Retinal pigment epithelial cell (primary cell): ENCODE data around the gene VOPP1.
"Not testable (repeated sequence)": the region's sequence is repeated elsewhere in the genome, so short reads cannot be mapped to it uniquely, and the experiment has no call there.

Source experiments
- DNase-seq: peaks from one replicate; pipeline ENCODE4 v3.0.0-alpha.2; 2010; ENCODE audit warnings: low read depth
- H3K4me3 ChIP-seq: 2 replicates; pipeline ENCODE4 v1.5.1; 2011; ENCODE audit warnings: mild to moderate bottlenecking, low read length, control low read depth, moderate library complexity
- CTCF ChIP-seq: conservative IDR thresholded peaks from 2 replicates; pipeline ENCODE4 v1.5.1; 2011; ENCODE audit warnings: low read depth, low read length, control low read depth, inconsistent platforms

The VOPP1 gene

GRCh38 chr7:55572378-55573233 lies at the start of gene VOPP1:
Gene VOPP1 (minus strand): TSS chr7:55572502. CDS start chr7:55572324, 178 bp downstream.
- no peak for TF ChIP-seq CTCF
- no peak for DNase-seq
- H3K4me3 ChIP-seq, result peak within 1 kb of the TSS; percentile 80

GRCh38 chr7:55618913-55619312 lies 46.6 kb upstream of the VOPP1 start:
- TF ChIP-seq CTCF, result no peak
- DNase-seq, result no peak
- H3K4me3 ChIP-seq, result no peak overlapping the region

- DNase-seq, H3K4me3 ChIP-seq: not testable (repeated sequence)
Measured at GRCh38 chr7:55614365-55615064, 42.2 kb upstream of the VOPP1 start.

GRCh38 chr7:55609726-55610125 lies 37.4 kb upstream of the VOPP1 start:
- H3K4me3 ChIP-seq, DNase-seq: not testable (repeated sequence)

- DNase-seq, H3K4me3 ChIP-seq: not testable (repeated sequence)
Measured at GRCh38 chr7:55605661-55606060, 33.4 kb upstream of the VOPP1 start.

GRCh38 chr7:55597944-55598499 lies 25.7 kb upstream of the VOPP1 start:
- TF ChIP-seq CTCF, result peak; percentile 48
- H3K4me3 ChIP-seq, DNase-seq: not testable (repeated sequence)

- not testable (repeated sequence) for DNase-seq, H3K4me3 ChIP-seq
Measured at GRCh38 chr7:55597214-55597739, 25.0 kb upstream of the VOPP1 start.

GRCh38 chr7:55595511-55595910 lies 23.2 kb upstream of the VOPP1 start:
- DNase-seq, result no peak
- TF ChIP-seq CTCF, result no peak
- no peak overlapping the region for H3K4me3 ChIP-seq

GRCh38 chr7:55594870-55595269 lies 22.6 kb upstream of the VOPP1 start:
- H3K4me3 ChIP-seq, result no peak overlapping the region
- DNase-seq, result no peak
- no peak for TF ChIP-seq CTCF
